Osteoblast (primary cell): ENCODE data around the gene GRID1. TPM values are rescaled to one million over a fixed set of nuclear protein-coding genes. Genes with fewer than 3 reads are reported as not detected.

Experiments
- DNase-seq: peaks from one replicate; pipeline ENCODE4 v3.0.0; 2011; ENCODE audit warnings: low spot score, mixed read lengths; ENCODE audit not compliant: insufficient read length; ENCODE audit errors: missing footprints
- H2AFZ ChIP-seq: 2 replicates; pipeline ENCODE4 v1.6.0; 2011; ENCODE audit warnings: mild to moderate bottlenecking, low read length
- H3K27ac ChIP-seq: 2 replicates; pipeline ENCODE4 v1.5.1; 2011; ENCODE audit warnings: mild to moderate bottlenecking, low read depth, low read length, moderate library complexity
- H3K27me3 ChIP-seq: 2 replicates; pipeline ENCODE4 v1.6.0; 2012; ENCODE audit warnings: mild to moderate bottlenecking, control low read depth, inconsistent platforms, low read length, moderate library complexity; ENCODE audit not compliant: insufficient read depth
- H3K36me3 ChIP-seq: 2 replicates; pipeline ENCODE4 v1.5.1; 2011; ENCODE audit warnings: mild to moderate bottlenecking, low read length, control low read depth, moderate library complexity; ENCODE audit not compliant: insufficient read depth
- H3K4me1 ChIP-seq: 2 replicates; pipeline ENCODE4 v1.5.1; 2011; ENCODE audit warnings: mild to moderate bottlenecking, low read length, control low read depth, moderate library complexity; ENCODE audit not compliant: insufficient read depth
- H3K4me2 ChIP-seq: 2 replicates; pipeline ENCODE4 v1.6.0; 2011; ENCODE audit warnings: mild to moderate bottlenecking, low read length; ENCODE audit not compliant: insufficient read depth
- H3K4me3 ChIP-seq: fragments of 200-600 bp; sonication (generic); 3 replicates; pipeline ENCODE4 v1.5.1; 2012; ENCODE audit warnings: mild to moderate bottlenecking, low read length, inconsistent platforms; ENCODE audit not compliant: insufficient read depth
- H3K79me2 ChIP-seq: 2 replicates; pipeline ENCODE4 v1.6.0; 2012; ENCODE audit warnings: mild to moderate bottlenecking, low read length, control low read depth, inconsistent platforms; ENCODE audit not compliant: insufficient read depth
- H3K9me3 ChIP-seq: 2 replicates; pipeline ENCODE4 v1.5.1; 2011; ENCODE audit warnings: low read depth, low read length, control low read depth
- H4K20me1 ChIP-seq: 2 replicates; pipeline ENCODE4 v1.6.0; 2012; ENCODE audit warnings: mild to moderate bottlenecking, low read length, control low read depth; ENCODE audit not compliant: insufficient read depth
- total RNA-seq: library from RNA; depleted of rRNA; stranded (reverse); fragments of >200 nt; gene quantifications from 2 replicates; pipeline ENCODE4 v1.2.3, GENCODE V29; 2012
- TF ChIP-seq, protein P1 (sequence below): IDR thresholded peaks from 2 replicates; pipeline ENCODE4 v1.5.1; 2011; ENCODE audit warnings: mild to moderate bottlenecking, low read depth, low read length, moderate library complexity; ENCODE audit errors: extremely low read depth

GRID1 gene
- total RNA-seq, 1 donor = not detected

DNA sequence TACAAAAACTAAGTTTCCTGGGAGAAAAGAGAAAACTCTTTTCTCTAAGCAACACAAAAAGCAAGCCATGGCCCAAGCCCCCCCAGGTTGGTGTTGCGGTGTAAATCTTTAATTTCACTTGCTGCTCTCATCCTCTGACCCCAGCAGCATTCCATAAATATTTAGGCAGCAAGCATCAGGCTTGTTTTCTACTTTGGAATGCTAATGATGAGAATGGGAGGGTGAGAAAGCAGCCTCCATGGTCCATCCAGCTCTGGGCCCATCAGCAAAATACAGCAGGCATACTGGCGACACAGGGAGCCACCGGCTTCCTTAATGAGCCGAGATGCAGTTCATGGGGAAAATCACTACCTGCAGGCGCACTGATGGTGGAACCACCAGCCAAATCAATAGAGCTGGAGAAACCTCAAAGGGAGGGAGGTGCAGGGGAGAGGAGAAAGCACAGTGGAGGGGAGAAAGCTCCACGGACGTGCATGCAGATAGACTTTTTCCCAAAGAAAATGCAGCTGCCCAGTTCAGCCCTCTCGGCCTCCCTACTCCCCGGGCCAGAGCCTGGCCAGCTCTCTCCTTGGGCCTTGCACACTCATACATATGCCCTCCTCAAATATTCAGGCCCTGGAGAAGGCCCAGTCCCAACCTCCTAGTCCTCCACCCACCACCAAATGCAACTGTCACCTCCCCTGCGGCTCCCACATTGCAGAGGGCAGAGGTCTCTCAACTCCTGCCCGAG is 131.9 kb downstream of the GRID1 start:
- H3K79me2 ChIP-seq = no peaks in the 10 kb centered on the region
- DNase-seq = peak; percentile 61
- no peaks in the 10 kb centered on the region for H3K4me1 ChIP-seq
- no peak overlapping the region for H3K4me3 ChIP-seq
- H3K27ac ChIP-seq = no peak overlapping the region
- H3K36me3 ChIP-seq = no peaks in the 10 kb centered on the region
- no peak overlapping the region for H2AFZ ChIP-seq
- H3K9me3 ChIP-seq = no peaks in the 10 kb centered on the region
- H3K27me3 ChIP-seq = no peaks in the 10 kb centered on the region
- H4K20me1 ChIP-seq = no peaks in the 10 kb centered on the region
- H3K4me2 ChIP-seq = no peak overlapping the region
- TF ChIP-seq, protein P1, sequence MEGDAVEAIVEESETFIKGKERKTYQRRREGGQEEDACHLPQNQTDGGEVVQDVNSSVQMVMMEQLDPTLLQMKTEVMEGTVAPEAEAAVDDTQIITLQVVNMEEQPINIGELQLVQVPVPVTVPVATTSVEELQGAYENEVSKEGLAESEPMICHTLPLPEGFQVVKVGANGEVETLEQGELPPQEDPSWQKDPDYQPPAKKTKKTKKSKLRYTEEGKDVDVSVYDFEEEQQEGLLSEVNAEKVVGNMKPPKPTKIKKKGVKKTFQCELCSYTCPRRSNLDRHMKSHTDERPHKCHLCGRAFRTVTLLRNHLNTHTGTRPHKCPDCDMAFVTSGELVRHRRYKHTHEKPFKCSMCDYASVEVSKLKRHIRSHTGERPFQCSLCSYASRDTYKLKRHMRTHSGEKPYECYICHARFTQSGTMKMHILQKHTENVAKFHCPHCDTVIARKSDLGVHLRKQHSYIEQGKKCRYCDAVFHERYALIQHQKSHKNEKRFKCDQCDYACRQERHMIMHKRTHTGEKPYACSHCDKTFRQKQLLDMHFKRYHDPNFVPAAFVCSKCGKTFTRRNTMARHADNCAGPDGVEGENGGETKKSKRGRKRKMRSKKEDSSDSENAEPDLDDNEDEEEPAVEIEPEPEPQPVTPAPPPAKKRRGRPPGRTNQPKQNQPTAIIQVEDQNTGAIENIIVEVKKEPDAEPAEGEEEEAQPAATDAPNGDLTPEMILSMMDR = no peak

DNA sequence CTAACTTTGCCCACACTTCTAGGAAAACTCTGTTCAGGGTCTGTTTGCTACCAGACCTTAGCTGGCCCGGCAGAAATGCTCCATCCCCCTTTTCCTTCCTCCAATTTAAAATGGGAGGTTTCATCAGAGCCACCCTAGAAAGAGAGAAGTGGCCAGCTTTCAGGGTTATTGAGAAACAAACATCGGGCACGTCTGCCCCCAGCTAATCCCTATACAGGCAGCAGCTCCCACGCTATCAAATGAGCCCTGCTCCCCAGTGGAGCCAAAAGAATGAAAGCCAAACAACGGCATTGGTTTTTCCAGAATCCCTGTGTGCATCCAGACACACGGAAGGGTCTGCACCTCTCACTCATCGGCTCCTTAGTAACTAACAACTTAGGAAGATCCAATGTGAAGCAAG is 132.5 kb downstream of the GRID1 start:
- Histone ChIP-seq H3K4me2 (no peak overlapping the region), H3K4me3 (no peak overlapping the region), H3K36me3 (no peaks in the 10 kb centered on the region), H2AFZ (no peak overlapping the region), H3K27ac (no peak overlapping the region), H3K4me1 (peaks cover 3% of the 10 kb centered on the region), H3K27me3 (no peaks in the 10 kb centered on the region), H3K9me3 (no peaks in the 10 kb centered on the region), H4K20me1 (no peaks in the 10 kb centered on the region), H3K79me2 (no peaks in the 10 kb centered on the region)
- TF ChIP-seq, protein P1 = no peak
- peak; percentile 81 for DNase-seq

DNA sequence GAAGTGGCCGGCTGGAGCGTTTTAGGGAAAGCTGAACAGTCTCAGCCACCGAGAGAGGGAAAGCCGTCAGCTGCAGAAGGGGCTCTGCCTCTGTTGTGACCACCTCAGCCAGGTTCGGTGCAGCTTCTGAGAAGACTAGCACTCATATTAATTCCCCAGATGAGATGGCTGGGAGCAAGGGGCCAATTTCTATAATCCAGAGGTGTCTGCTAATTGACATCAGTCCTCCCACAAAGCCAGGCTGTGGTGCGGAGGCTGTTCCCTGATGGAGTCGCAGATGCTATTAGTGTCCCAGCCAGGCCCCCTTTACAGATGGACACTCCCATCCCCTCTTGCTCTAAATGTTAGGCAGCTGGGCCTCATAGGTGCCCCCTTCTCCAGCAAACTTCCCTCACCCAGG is 133.5 kb downstream of the GRID1 start:
- Histone ChIP-seq H2AFZ (no peak overlapping the region), H3K27ac (no peak overlapping the region), H3K79me2 (no peaks in the 10 kb centered on the region), H3K4me1 (peaks cover 3% of the 10 kb centered on the region), H3K4me2 (no peak overlapping the region), H4K20me1 (no peaks in the 10 kb centered on the region), H3K27me3 (no peaks in the 10 kb centered on the region), H3K9me3 (no peaks in the 10 kb centered on the region), H3K4me3 (no peak overlapping the region), H3K36me3 (no peaks in the 10 kb centered on the region)
- DNase-seq = peak; percentile 15
- TF ChIP-seq, protein P1 = no peak

DNA sequence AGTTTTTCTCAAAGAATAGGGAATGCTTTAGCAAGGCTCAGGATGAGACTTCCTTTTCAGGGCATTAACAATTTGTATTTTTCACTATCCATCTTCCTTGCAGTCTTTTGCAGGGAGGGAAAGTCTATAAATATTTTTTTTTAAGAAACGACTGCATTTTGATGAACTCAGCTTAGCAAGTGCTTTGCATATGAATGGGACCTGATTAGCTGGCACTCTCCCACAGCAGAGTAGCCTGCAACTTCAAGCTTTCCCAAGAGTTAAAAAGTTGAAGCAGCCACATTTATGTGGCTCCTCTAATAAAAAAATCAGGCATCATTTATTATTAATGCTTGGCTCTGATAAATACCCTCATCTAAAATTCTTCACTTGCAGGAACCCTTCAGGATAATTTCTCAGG is 134.0 kb downstream of the GRID1 start:
- Histone ChIP-seq H3K9me3 (no peaks in the 10 kb centered on the region), H3K27ac (no peak overlapping the region), H3K4me2 (no peak overlapping the region), H3K4me1 (peaks cover 3% of the 10 kb centered on the region), H2AFZ (no peak overlapping the region), H3K79me2 (no peaks in the 10 kb centered on the region), H4K20me1 (no peaks in the 10 kb centered on the region), H3K27me3 (no peaks in the 10 kb centered on the region), H3K36me3 (no peaks in the 10 kb centered on the region), H3K4me3 (no peak overlapping the region)
- TF ChIP-seq, protein P1 = no peak
- DNase-seq = no peak
